Measurements from ENCODE around the gene TUBGCP6.

- no peak for TF ChIP-seq POLR2AphosphoS5 (IDR thresholded peaks at IDR 0.05; ENCODE audit: low read depth, low read length)
- TF ChIP-seq TAF1 (IDR thresholded peaks at IDR 0.05; ENCODE audit: low read depth, low read length): no peak
- TF ChIP-seq POLR2A (IDR thresholded peaks at IDR 0.05; ENCODE audit: low read depth, low read length): no peak
- no peak for TF ChIP-seq SPI1 (IDR thresholded peaks at IDR 0.05; ENCODE audit: low read depth, low read length)
Measured at GRCh38 chr22:50278956-50279619, 34.3 kb upstream of the TUBGCP6 start.
